Panc1 (cell line): ENCODE results near the gene RAP1GAP. TPM values are rescaled to one million over a fixed set of nuclear protein-coding genes. Genes with fewer than 3 reads are reported as not detected.

Experiments
- ATAC-seq: fragments of 200-7000 bp; cut with Tn5 transposase; 2 replicates; pipeline ENCODE4 v1.9.1; 2020; ENCODE audit warnings: mild to moderate bottlenecking, moderate library complexity
- BruUV-seq: library from RNA; stranded (reverse); fragments of 400-500 nt; replicated peaks from 2 replicates; lab custom pipeline; 2021; lab: Mats Ljungman, UMichigan
- CTCF ChIA-PET: fragments of 300-600 bp; sonication (Branson Sonifier 250); formaldehyde crosslinking; loops from one replicate; lab custom pipeline; 2022; ENCODE audit warnings: antibody characterized with exemption; lab: Charles Lee
- POLR2A ChIA-PET: fragments of 300-600 bp; sonication (Branson Sonifier 250); formaldehyde crosslinking; loops from one replicate; lab custom pipeline; 2022; ENCODE audit warnings: antibody characterized with exemption; lab: Charles Lee
- DNase-seq: peaks from one replicate; pipeline ENCODE4 v3.0.0-alpha.2; 2010; ENCODE audit warnings: low read depth, low spot score
- H3K27ac ChIP-seq: 2 replicates; pipeline ENCODE4 v1.5.1; 2011; ENCODE audit warnings: mild to moderate bottlenecking, low read length, inconsistent platforms
- H3K27me3 ChIP-seq: fragments of 200-500 bp; sonication (Bioruptor generic); 2 replicates; pipeline ENCODE4 v1.6.0; 2014; ENCODE audit warnings: low read length, inconsistent platforms; ENCODE audit not compliant: control insufficient read depth, insufficient read depth
- H3K36me3 ChIP-seq: fragments of 200-500 bp; sonication (Bioruptor generic); 2 replicates; pipeline ENCODE4 v1.5.1; 2014; ENCODE audit warnings: inconsistent platforms, mild to moderate bottlenecking, low read length, moderate library complexity; ENCODE audit not compliant: control insufficient read depth, insufficient read depth
- H3K4me1 ChIP-seq: 2 replicates; pipeline ENCODE4 v1.5.1; 2011; ENCODE audit warnings: inconsistent platforms, mild to moderate bottlenecking, low read length, moderate library complexity; ENCODE audit not compliant: control insufficient read depth, insufficient read depth
- H3K4me3 ChIP-seq, 2 experiments: 2 replicates each; pipeline ENCODE4 v1.5.1; 2011 to 2012; ENCODE audit warnings: low read depth in 2 of 2, low read length in 2 of 2, mild to moderate bottlenecking in 2 of 2, inconsistent platforms in 1 of 2, moderate library complexity in 1 of 2
- H3K9me3 ChIP-seq: fragments of 200-500 bp; sonication (Bioruptor generic); 2 replicates; pipeline ENCODE4 v1.5.1; 2014; ENCODE audit warnings: low read depth, mild to moderate bottlenecking, inconsistent platforms, low read length, moderate library complexity; ENCODE audit not compliant: control insufficient read depth, insufficient read depth
- CTCF ChIP-seq: fragments of 450-650 bp; IDR thresholded peaks from 2 replicates; pipeline ENCODE4 v1.5.1; 2017; ENCODE audit warnings: mild to moderate bottlenecking
- POLR2AphosphoS5 ChIP-seq: IDR thresholded peaks from 2 replicates; pipeline ENCODE4 v1.6.1; 2012; ENCODE audit warnings: mild to moderate bottlenecking, low read depth, low read length, moderate library complexity
- REST ChIP-seq, 2 experiments: IDR thresholded peaks; 2 replicates each; pipeline ENCODE4 v1.6.1; 2011 to 2012; ENCODE audit warnings: low read depth in 2 of 2, control low read depth in 1 of 2, low read length in 1 of 2, mild to moderate bottlenecking in 1 of 2, moderate library complexity in 1 of 2; ENCODE audit not compliant: insufficient read depth in 1 of 2
- SIN3A ChIP-seq: IDR thresholded peaks from 2 replicates; pipeline ENCODE4 v1.6.1; 2012; ENCODE audit warnings: low read depth, mild to moderate bottlenecking, low read length, moderate library complexity, borderline replicate concordance; ENCODE audit not compliant: insufficient read depth
- TCF7L2 ChIP-seq: IDR thresholded peaks from 2 replicates; pipeline ENCODE4 v1.6.1; 2011; ENCODE audit warnings: mild to moderate bottlenecking, low read depth, low read length, inconsistent platforms
- in situ Hi-C: cut with HindIII; loops from 2 replicates; pipeline ENCODE4 v1.10.0; 2016; ENCODE audit warnings: low sequenced_read_pairs, low pct_unique_long_range_greater_than_20kb
- intact Hi-C: fragments of 100-400 bp; cut with micrococcal nuclease; formaldehyde crosslinking; loops from one replicate; pipeline ENCODE4 v1.10.0; 2022; ENCODE audit not compliant: unreplicated experiment
- total RNA-seq: library from RNA; stranded (reverse); gene quantifications from one replicate; pipeline ENCODE4 v1.2.1, GENCODE V29; 2021; ENCODE audit not compliant: unreplicated experiment

Gene RAP1GAP
- total RNA-seq, 1 experiment from 2014 or later = 4.6 TPM

- H3K36me3 ChIP-seq = no peaks in the 10 kb centered on the region
- POLR2A ChIA-PET = no interaction called here
- in situ Hi-C loops = no loop called here
- TF ChIP-seq REST (IDR thresholded peaks at IDR 0.05; ENCODE audit: insufficient read depth in 1 of 2, low read depth in 2 of 2, low read length in 1 of 2) = peak in 1 of 2 experiments; percentile 13; a peak in 1 of 4 replicates
- TF ChIP-seq TCF7L2 = no peak
- 0 out of 2 replicates have a peak, but pooled peaks cover 4% of the 10 kb centered on the region for H3K4me1 ChIP-seq
- peaks cover 2% of the 10 kb centered on the region; the same call in 1 of the 2 replicates for H3K27me3 ChIP-seq
- CTCF ChIA-PET = interaction anchor here (1.0 to 1.1 kb wide), 3 partner anchors 8 to 291 kb away, joined by 3 to 6 read pairs (median 4); no protein-coding TSS in a partner anchor
- ATAC-seq (peak; percentile 54), DNase-seq (no peak)
- no peak overlapping the region for H3K4me3 ChIP-seq
- no peaks in the 10 kb centered on the region for H3K9me3 ChIP-seq
- intact Hi-C loops = loop anchor here (2.0 to 10.0 kb wide), 3 partner anchors 65 to 289 kb away; no protein-coding TSS in a partner anchor
- no peak overlapping the region for H3K27ac ChIP-seq
- BruUV-seq = no TSS peak
Observed at GRCh38 chr1:21659924-21660326, 9.2 kb downstream of the RAP1GAP start.

GRCh38 chr1:21659099-21659923 is 9.8 kb downstream of the RAP1GAP start:
- CTCF ChIA-PET = interaction anchor here (0.7 to 1.1 kb wide), 4 partner anchors 8 to 291 kb away, joined by 3 to 6 read pairs (median 4); no protein-coding TSS in a partner anchor
- in situ Hi-C loops = no loop called here

More at GRCh38 chr1:21659099-21659923, 9.8 kb downstream of the RAP1GAP start:
- TF ChIP-seq TCF7L2 (no peak), REST (IDR thresholded peaks at IDR 0.05; ENCODE audit: insufficient read depth in 1 of 2, low read depth in 2 of 2, low read length in 1 of 2) (peak; percentile 98 to 100), POLR2AphosphoS5 (no peak), SIN3A (peak; percentile 89), CTCF (peak; percentile 99)
- no peak for DNase-seq
- intact Hi-C loops = loop anchor here (2.0 to 10.0 kb wide), 3 partner anchors 65 to 289 kb away; no protein-coding TSS in a partner anchor
- Histone ChIP-seq H3K27me3 (peaks cover 2% of the 10 kb centered on the region; the same call in 1 of the 2 replicates), H3K9me3 (no peaks in the 10 kb centered on the region), H3K36me3 (no peaks in the 10 kb centered on the region), H3K4me1 (0 out of 2 replicates have a peak, but pooled peaks cover 4% of the 10 kb centered on the region), H3K4me3 (peak overlapping the region; percentile 18 to 31; a peak in 2 of 4 replicates), H3K27ac (no peak overlapping the region)
- no TSS peak for BruUV-seq
- peak; percentile 45 for ATAC-seq
- POLR2A ChIA-PET = no interaction called here
